Measurements from ENCODE around the gene CRYGS.

- TF ChIP-seq CTCF (IDR thresholded peaks at IDR 0.05; ENCODE audit: low read length): no peak
- TF ChIP-seq EZH2 (optimal IDR thresholded peaks at IDR 0.05; ENCODE audit: low read depth, low read length): no peak
These were observed 20.4 kb upstream of the CRYGS start for GRCh38 chr3:186564586-186564985.

Measured in MM.1S (cell line).